ENCODE data around the gene PNKP. TPM values are rescaled to one million over a fixed set of nuclear protein-coding genes. Genes with fewer than 3 reads are reported as not detected.
A peak's percentile ranks its signal among the peaks of the same experiment; 100 is the strongest.

The PNKP gene
- total RNA-seq, 1 donor, result 40.2 TPM

GRCh38 chr19:49895566-49896297, 28.4 kb upstream of the PNKP start:
- TF ChIP-seq CTCF (IDR thresholded peaks at IDR 0.05; ENCODE audit: insufficient read depth, low read depth, low read length), result no peak
- H3K4me3 ChIP-seq (ENCODE audit: low read depth, low read length), result no peak overlapping the region
- DNase-seq (ENCODE audit: low read depth), result no peak

GRCh38 chr19:49894879-49895565, 27.6 kb upstream of the PNKP start:
- TF ChIP-seq CTCF (IDR thresholded peaks at IDR 0.05; ENCODE audit: insufficient read depth, low read depth, low read length), result no peak
- DNase-seq (ENCODE audit: low read depth), result no peak
- no peak overlapping the region for H3K4me3 ChIP-seq (ENCODE audit: low read depth, low read length)

- H3K4me3 ChIP-seq (ENCODE audit: low read depth, low read length), result no peak overlapping the region
- no peak for TF ChIP-seq CTCF (IDR thresholded peaks at IDR 0.05; ENCODE audit: insufficient read depth, low read depth, low read length)
- DNase-seq (ENCODE audit: low read depth), result no peak
Measured at GRCh38 chr19:49894011-49894664, 26.8 kb upstream of the PNKP start.

- no peak for TF ChIP-seq CTCF (IDR thresholded peaks at IDR 0.05; ENCODE audit: insufficient read depth, low read depth, low read length)
- H3K4me3 ChIP-seq (ENCODE audit: low read depth, low read length), result no peak overlapping the region
- no peak for DNase-seq (ENCODE audit: low read depth)
Measured at GRCh38 chr19:49892716-49893115, 25.3 kb upstream of the PNKP start.

GRCh38 chr19:49891393-49891792, 24.0 kb upstream of the PNKP start:
- H3K4me3 ChIP-seq (ENCODE audit: low read depth, low read length), result no peak overlapping the region
- no peak for DNase-seq (ENCODE audit: low read depth)
- no peak for TF ChIP-seq CTCF (IDR thresholded peaks at IDR 0.05; ENCODE audit: insufficient read depth, low read depth, low read length)

- no peak for TF ChIP-seq CTCF (IDR thresholded peaks at IDR 0.05; ENCODE audit: insufficient read depth, low read depth, low read length)
- H3K4me3 ChIP-seq (ENCODE audit: low read depth, low read length), result peak overlapping the region; percentile 25
- DNase-seq (ENCODE audit: low read depth), result no peak
Measured at GRCh38 chr19:49890349-49891311, 23.3 kb upstream of the PNKP start.
